ENCODE data around the gene BTRC.

Gene BTRC

DNA sequence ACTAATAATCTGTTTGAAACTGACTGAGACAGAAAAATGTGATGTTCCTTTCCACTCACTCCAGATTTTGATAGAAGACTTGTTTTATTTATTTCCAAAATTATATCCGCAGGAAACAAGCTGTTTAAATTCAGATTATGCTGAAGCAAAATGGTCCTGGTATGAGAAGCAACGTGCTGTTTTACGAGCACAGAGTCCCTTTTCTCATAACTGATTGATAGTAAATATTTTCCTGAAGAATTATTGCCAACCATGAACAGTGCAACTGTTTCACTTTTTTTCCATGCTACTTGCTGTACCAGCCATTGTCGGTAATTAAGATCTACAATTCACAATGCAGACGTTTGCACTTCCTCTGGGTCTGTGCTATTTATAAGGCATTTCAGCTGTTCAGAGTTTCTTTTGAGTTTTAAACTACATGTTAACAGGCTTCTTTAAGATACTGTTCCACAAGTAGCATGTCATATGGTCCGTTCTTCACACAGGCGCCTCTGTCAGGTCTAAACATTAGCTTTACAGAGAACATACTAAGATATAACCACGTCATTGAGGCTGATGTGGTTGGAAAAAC is 130.3 kb downstream of the BTRC start:
- no peak for DNase-seq (ENCODE audit: low read depth in 2 of 2)

DNA sequence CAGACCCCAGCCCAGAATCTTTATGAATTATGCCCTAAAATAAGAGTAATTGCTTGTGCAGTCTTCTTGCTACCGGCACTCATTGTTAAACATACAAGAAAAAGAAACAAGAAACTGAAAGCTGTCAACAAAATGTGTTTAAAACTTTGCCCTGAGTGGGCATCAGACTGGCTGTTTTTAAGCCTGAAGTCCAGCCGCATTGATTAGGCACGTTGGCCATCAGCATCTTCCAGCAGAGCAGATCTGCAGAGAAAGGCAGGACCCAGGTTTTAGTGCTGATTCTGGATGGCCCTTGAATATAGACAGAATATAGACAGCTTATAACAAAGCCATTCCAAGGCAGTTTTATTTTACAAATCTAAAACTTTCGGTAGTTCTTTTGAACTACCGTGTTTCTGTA is 131.2 kb downstream of the BTRC start:
- no peak for DNase-seq (ENCODE audit: low read depth in 2 of 2)

DNA sequence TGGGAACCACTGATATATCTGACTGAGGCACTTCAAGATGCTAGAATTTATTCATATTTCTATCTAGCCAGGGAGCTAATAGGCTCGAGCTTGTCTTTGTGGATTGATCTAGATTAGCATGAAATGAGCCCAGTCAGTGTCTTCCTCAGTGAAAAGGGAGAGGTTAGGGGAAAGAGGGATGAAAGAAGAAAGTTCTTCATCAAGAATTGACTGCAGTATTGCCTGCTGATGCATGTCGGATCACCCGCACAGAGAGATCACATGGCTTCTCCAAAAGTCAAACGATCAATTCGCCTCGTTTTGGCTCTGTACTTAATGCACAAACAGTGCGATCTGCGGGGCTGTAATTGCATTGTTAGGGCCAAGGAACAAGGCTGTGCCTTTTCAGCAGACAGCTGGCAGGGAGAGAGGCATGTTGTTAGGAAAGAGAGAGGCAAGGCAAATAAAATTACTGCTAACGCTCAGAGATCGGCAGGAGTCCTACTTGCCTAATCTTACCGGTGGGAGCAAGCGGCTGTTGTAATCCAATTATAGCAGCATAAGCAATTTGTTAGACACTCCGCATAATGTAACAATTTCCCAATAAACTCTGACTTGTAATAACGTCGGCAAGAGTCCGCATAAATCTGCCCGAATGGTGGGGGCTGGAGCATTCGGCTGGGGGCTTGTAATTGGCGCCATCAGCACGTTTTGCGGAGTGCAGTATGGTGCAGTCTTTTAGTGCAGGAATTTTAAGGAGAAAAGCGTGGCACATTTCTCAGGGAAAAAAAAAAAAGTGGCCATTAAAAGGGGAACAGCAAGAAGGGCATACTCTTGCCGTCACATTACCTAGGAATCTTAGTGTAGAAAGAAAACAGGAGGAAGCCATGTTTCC is 132.0 kb downstream of the BTRC start:
- DNase-seq (ENCODE audit: low read depth in 2 of 2) = no peak

DNA sequence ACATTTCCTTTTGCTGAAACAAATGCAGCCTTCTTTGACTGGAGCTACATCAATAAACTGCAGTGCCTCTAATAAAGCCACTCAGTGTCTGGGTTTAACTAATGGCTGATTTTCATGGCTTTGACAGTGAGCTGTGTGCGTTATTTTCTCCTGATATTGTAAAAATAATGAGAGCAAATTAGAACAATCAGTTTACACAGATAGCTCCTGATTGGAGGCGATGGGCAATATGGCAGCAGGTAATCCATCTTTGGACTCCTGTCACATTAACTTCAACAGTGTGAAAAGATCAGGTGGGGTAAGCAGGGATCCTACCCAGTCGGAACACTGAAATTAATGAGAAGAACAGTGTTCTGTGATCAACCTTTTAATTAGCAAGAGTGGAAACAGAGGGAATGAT is 133.4 kb downstream of the BTRC start:
- no peak for DNase-seq (ENCODE audit: low read depth in 2 of 2)

DNA sequence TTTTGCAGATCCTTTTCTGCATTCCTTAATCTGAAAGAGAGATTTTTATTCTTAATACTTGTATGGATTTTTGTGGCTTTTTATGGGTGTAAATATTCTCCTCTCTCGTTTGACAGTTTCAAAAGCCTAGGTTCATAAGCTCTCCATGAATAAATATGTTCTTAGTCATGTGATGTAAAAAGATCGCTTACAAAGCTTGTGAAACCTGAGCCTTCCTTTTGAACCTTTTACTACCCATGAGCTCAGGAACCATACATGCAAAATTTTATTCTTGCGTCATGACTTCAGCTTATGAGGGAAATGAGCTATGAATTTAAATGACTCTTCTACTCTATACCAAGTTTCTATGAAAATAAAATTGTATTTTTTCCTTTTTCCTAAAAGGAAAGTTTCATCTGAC is 135.4 kb downstream of the BTRC start:
- no peak for DNase-seq (ENCODE audit: low read depth in 2 of 2)

DNA sequence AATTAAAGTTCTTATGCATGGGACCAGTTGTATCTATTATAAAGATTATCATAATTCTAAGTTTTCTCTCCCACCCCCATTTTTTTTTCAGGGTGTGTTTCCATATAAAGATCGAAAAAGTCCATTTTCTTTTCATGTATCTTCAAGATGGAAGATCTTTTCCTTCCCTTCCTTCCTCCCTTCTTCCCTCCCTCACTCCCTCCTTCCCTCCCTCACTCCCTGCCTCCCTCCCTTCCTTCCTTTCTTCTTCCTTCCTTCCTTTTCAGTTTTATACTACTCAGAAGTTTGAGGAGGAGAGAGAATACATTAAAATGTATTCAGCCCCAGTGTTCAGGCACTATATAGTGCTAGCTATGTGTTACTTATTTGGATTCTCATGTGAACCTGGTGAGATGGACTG is 136.1 kb downstream of the BTRC start:
- no peak for DNase-seq (ENCODE audit: low read depth in 2 of 2)

DNA sequence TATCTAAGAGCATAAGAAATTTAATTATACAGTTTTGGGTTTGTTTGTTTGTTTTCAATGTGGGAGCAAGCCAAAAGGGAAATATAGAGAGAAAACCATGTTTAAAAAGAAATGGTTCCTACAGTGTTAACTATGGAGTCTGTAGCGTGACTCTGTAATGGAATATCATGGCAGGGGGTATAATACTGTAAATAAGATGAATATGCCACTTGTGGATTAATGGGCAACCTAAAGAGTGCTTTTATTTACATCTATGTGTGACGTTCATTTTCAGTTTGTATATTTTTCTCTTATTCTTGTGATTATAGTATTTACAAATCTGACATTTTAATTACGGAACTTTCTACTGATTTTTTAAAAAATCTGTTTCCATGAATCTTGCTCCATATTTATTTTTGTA is 138.2 kb downstream of the BTRC start:
- DNase-seq (ENCODE audit: low read depth in 2 of 2) = no peak

DNA sequence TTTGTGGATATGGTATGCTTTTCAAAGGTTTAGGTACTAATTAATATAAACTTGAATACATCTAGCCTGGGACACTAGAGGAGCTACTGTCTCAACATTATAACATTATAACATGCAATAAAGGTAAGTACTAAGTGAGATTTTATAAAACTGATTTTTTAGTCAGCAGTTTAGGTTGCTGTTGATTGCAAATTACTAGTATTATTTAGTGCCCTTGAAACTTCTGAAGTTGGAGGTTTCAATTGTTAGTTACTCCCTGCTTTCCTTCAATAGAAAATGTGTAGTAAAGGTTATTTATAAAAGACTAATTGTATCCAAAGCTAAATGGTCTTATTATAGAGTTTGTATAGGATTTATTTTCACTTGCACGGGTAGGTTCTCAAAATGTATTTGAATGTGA is 138.8 kb downstream of the BTRC start:
- no peak for DNase-seq (ENCODE audit: low read depth in 2 of 2)

DNA sequence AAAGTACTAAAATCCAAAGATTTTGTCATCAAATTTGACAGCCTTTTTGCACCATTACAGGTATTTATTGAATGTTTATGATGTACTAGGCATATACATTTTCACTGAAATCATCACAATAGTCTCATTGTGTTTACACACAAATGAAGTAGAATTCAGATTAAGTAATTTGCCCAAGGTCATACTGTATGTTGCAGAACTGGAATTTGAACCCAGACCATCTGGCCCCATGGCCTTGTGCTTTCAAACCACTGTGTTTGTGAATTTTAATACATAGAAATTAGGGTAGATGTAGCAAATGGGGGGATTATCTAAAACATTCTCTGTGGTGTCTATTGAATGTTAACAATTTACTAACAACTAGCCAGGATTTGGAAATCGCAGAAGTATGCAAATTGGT is 139.3 kb downstream of the BTRC start:
- no peak for DNase-seq (ENCODE audit: low read depth in 2 of 2)

DNA sequence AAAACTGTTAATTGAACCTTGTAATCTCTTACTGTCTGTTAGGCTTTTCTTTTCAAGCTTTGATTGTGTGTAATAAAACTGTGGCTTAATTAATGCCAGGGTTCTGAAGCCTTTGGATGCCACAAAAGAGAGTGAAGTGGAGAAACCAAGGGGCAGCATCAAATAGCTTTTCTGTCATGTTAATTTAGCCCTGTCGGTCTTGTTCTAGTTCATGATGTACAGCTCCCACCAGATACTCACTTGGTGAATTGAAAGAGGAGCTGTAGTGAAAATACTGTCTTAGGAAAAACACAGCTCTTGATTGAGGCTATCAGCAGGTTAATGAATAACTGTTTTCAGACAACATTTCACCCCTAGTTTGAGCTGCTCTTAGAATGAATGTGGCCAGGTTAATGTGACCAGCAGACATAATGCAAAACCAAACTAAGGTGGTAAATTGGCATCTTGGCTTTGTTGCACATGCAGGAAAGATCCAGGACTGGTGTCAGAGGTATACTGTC is 139.9 kb downstream of the BTRC start:
- DNase-seq (ENCODE audit: low read depth in 2 of 2) = no peak

DNA sequence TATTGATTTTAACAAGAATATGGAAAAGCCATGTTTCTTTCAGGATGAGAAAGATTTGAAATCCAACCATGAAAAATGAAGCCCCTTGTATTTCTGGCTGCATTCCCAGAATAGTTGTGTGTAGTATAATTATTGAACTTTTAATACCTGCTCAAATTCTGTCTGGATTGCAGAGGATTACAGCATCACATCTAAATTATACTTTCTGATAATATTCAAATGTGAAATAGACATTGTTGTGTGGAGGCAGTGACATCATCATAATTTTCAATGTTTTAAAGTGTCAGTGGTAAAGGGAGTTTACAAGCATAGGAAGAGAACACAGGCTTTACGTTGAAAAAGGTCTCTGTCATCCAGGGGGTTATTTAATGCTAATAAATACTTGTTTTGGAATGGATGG is 140.7 kb downstream of the BTRC start:
- no peak for DNase-seq (ENCODE audit: low read depth in 2 of 2)

DNA sequence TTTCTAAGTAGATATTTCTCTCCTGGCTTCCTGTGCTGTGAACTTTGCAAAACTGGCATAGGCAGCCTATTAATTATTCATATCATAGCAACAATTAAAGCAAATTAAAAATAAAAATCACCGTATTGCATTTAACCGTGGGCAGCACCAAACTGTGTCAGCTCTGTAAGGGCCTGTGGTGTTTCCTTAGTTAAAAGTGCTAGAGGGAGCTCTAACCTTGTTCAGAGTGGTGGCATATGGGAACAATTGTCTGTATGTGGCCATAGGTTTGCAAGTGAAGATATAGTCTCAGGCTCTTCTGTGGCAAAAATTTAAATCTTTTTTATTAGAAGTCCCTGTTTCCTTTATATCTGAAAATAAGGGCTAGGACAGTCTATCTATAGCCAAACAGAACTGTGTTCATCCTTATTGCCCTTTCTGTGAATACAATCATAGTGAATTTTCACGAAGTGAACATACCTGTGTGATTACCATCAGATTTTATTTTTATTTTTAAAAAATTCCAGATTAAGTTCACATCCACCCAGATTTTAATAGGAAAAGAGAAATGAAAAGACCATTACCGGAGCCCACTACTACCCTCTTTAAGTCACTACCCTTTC is 141.5 kb downstream of the BTRC start:
- DNase-seq (ENCODE audit: low read depth in 2 of 2) = no peak

DNA sequence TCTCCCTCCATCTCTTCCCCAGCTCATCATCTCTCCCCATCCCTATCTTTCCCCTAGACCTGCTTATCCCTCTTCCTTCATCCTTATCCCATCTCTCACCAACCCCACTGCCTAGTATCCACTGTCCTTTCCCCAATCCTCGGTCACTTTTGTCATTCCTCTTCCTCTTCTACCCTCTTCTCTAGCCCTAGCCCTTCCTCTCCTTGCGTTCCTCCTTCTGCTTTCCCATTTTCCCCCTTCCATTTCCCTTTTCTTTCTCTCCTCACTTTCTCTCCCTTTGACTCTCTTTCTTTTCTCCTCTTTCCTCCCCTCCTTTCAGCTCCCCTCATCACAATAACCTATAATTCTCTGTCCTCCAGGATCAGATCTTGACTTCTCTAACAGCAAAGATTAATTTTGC is 150.5 kb downstream of the BTRC start:
- no peak for DNase-seq (ENCODE audit: low read depth in 2 of 2)

DNA sequence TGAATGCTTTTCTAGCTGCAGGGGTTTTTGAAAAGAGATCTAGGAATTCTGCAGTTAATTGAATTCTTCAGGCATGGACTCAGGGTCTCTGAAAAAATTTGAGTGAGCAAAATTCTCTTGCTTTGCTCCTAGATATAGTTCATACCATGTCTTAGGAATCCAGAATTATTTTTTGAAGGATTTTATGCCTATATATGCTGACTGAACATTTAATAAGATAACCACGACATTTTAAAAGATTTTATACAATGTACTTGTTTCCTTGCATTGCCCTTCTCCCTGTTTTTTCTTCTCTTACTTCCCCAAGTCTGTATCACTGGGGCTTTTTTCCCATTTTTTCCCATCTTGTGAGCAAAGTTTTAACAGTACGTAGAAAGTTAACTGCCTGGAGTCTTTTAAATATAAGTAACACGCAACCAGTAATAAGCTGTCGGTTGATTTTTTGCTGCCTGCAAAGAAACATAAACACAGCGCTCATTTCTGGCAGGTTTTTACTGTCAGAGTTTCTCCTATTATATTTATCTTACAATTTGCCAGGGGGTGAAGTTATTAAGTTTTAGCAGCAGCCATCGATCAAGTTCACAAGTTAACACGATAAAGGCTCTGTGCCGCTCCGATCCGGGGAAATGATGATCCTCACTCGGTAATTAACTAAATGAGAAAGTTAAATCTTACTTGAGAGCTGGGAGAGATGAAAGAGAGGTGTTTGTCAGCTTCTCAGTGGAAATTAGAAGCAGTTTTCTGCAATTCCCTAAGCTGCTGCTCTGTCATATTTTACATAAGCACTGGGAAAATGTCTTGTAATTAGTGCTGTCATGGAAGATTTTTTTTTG is 153.1 kb downstream of the BTRC start:
- no peak for DNase-seq (ENCODE audit: low read depth in 2 of 2)

DNA sequence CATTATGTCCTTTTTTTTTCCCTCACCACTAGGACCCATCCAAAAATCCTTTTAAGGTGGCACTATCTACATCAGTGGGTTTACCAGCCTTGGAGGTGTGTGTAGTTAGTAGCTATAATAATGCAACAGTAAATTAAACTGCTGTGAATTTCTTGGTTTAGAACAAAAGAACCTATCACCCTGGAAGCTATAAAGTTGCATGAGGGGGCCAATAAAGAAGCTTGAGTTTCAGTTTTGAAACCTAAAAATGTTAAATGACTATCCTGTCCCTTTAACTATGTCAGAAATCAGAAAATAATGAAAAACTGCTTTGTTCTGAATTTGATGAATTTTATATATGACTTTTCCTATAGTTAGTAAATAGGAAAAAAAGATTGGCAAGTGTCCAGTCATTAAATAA is 153.9 kb downstream of the BTRC start:
- no peak for DNase-seq (ENCODE audit: low read depth in 2 of 2)

DNA sequence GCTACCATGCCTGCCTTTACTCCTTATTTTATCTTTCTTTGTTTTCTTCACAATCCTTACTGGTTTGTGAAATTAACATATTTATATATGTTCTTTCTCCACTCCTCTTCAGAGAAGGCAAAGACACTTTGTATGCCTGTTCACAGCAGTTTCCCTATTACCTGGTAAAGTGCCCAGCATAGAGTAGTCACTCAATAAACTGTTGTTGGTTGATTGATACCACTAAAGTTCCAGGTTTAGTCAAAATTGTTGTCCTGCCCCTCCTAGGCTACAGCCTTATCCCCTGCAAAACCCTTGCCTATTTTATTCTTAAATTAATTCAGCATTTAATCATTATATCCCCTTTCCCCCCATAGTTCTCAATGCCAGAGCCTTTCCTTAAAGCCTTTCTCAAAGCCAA is 158.0 kb downstream of the BTRC start:
- DNase-seq (ENCODE audit: low read depth in 2 of 2) = no peak

DNA sequence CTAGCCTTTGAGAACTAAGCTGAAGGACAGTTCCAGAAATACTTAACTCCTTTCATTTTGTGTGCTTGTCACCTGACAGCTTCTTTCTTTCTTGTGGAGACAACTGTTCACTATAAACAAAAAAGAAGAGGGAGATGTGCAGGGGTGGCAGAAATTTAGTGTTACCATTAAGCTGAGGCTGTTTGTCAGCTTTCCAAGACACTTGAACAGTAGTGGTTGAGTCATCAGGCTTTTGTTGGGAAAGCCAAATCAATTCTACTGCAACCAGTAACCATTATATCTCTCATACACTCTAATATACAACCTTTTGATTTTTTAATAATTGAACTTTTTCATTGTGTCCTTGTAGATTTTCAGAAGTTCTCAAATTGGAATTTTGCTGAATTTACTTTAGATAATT is 158.8 kb downstream of the BTRC start:
- no peak for DNase-seq (ENCODE audit: low read depth in 2 of 2)

DNA sequence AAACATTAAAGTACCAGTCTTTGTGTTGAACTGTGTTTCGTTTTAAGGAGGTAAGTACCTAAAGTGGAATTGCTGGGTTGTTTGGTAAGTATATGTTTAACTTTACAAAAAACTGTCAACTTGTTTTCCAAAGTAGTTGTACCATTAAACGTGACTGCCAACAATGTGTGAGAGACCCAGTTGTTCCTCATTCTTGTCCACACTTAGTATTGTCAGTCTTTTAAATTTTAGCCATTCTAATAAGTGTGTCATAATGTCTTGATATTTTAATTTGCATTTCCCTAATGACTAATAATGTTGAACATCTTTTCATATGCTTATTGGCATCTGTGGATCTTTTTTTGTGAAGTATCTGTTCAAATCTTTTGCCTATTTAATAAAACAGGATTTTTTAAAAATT is 159.8 kb downstream of the BTRC start:
- DNase-seq (ENCODE audit: low read depth in 2 of 2) = no peak

DNA sequence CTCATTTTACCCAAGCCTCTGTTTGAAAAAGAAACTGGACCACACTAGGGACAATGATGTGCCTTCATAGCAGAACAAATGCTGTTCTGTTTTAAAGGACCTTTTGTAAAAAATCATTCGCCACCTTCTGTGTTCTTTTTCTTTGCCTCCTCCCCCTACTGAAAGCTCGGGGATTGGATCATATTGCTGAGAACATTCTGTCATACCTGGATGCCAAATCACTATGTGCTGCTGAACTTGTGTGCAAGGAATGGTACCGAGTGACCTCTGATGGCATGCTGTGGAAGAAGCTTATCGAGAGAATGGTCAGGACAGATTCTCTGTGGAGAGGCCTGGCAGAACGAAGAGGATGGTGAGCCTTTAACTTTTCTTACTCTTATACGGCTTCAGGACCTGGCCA is 171.9 kb downstream of the BTRC start:
- no peak for DNase-seq (ENCODE audit: low read depth in 2 of 2)

DNA sequence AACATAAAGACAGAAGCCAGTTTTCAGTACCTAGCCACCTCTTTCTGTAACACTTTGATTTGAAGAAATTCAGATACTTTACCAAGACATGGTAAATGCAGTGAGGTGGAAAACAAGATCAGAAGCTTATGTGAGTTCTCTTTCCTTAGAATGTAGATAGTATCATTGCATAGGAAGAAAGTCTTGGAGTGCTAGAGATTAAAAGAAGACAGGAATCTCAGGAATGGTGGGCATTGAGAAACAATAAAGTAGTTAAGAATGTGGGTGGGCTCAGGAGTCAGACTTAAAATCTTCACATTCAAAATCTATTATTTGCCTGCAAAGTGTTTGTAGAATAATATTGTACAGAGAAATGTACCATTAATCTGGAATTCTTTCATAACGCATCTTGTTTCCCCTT is 175.2 kb downstream of the BTRC start:
- DNase-seq (ENCODE audit: low read depth in 2 of 2) = no peak

DNA sequence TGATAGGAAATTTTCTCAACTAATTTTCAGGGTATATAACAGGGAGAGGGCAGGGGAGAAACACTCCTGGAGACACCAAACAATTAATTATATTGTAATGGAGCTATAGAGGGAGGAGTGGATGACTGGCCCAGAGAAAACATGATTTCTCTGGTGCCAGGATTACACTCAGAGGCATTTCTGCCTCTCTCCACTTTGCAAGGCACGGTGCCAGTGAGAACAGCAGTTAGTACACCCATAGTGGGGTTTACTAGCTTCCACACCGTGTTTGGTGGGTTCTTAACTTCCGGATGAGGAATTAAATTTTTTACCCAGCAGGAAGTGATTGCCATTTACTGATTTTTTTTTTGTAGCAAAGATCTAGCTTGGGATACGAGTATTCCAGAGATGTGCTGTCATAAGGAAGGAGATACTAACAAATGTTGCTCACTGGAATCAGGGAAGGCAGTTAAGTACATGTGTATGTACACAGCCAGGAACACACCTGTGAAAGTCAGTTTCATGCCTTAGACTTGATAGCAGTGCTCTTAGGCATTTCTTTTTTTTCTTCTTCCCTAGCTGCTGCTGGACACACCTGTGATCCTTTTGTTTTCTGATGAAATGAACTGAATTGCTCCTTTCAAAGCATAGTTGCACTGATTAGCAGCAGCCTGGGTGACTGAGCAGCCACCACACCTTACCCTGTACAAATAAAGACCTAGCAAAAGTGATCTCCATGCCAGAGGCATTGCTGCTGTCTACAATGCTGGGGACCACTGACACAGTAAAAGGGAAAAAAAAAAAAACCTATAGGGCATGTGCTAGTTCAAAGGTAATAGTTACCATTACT is 176.0 kb downstream of the BTRC start:
- no peak for DNase-seq (ENCODE audit: low read depth in 2 of 2)
